NCI-H1930 (cell line): ENCODE data around the gene EED.
"Not testable (repeated sequence)": the region's sequence is repeated elsewhere in the genome, so short reads cannot be mapped to it uniquely, and the experiment has no call there.

Experiments used
- DNase-seq, 2 experiments: peaks; one replicate each; lab custom pipeline; 2025; lab: John Stamatoyannopoulos, UW

Gene EED

GRCh38 chr11:86219311-86220193, 25.0 kb upstream of the EED start:
- no peak for DNase-seq

GRCh38 chr11:86220653-86221052, 23.9 kb upstream of the EED start:
- no peak for DNase-seq

GRCh38 chr11:86222081-86222480, 22.5 kb upstream of the EED start:
- no peak for DNase-seq

GRCh38 chr11:86224575-86224974, 20.0 kb upstream of the EED start:
- not testable (repeated sequence) for DNase-seq

- not testable (repeated sequence) for DNase-seq
Observed at GRCh38 chr11:86225344-86225743, 19.2 kb upstream of the EED start.

- no peak for DNase-seq
Observed at GRCh38 chr11:86228269-86229038, 16.1 kb upstream of the EED start.

- not testable (repeated sequence) for DNase-seq
Observed at GRCh38 chr11:86229039-86229330, 15.6 kb upstream of the EED start.

GRCh38 chr11:86230179-86230804, 14.3 kb upstream of the EED start:
- DNase-seq = no peak

GRCh38 chr11:86230921-86231434, 13.6 kb upstream of the EED start:
- DNase-seq = no peak

GRCh38 chr11:86232556-86232955, 12.0 kb upstream of the EED start:
- DNase-seq = no peak

- no peak for DNase-seq
Observed at GRCh38 chr11:86234831-86235461, 9.6 kb upstream of the EED start.

GRCh38 chr11:86237267-86237804, 7.2 kb upstream of the EED start:
- DNase-seq = no peak

GRCh38 chr11:86240164-86240563, 4.4 kb upstream of the EED start:
- DNase-seq = no peak

- DNase-seq = no peak
Observed at GRCh38 chr11:86241956-86242535, 2.5 kb upstream of the EED start.

GRCh38 chr11:86243396-86243795, 1.2 kb upstream of the EED start:
- DNase-seq = no peak

- DNase-seq = peak in 1 of 2 experiments; percentile 77
Observed at GRCh38 chr11:86244063-86244521, 461 bp upstream of the EED start.

- DNase-seq = no peak
Observed at GRCh38 chr11:86245369-86246292, 1.1 kb downstream of the EED start.

- DNase-seq = no peak
Observed at GRCh38 chr11:86246293-86246675, 1.7 kb downstream of the EED start.

GRCh38 chr11:86247608-86248007, 3.1 kb downstream of the EED start:
- no peak for DNase-seq

- DNase-seq = no peak
Observed at GRCh38 chr11:86248609-86249008, 4.1 kb downstream of the EED start.
